CD4-positive, alpha-beta T cell treated with Interleukin-4 for 4 hours (primary cell): ENCODE data around the gene CCNQ.

Source experiments
- DNase-seq: peaks from one replicate; pipeline ENCODE4 v3.0.0-alpha.2; 2020

Gene CCNQ

DNA sequence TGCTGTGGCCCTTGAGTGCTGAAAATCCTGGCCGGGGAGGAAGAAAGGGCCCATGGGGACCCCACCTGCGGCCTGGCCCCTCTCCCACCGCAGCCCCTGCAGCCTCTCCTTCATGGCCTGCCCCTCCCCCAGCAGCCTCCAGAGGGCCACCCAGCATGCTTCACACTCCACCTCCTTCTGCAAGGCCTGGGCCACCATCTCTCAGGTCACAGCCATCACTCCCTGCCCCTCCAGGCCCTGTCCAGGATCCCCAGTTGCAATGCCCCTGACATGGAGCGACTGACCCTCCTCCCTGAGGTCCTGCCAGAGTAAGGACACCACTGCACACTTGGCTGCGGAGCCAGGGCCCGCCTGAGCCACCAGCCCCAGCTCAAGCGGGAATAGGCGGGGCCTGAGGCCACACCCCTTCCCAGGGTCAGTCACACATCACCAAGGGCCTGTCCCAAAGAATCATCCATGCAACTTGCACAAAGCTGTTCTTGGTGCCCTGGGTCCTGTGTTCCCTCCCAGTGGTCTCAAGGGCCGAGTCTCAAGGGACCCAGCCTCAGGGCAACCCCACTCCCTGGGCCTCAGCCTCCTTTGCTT, 32.9 kb downstream of the CCNQ start:
- no peak for DNase-seq

DNA sequence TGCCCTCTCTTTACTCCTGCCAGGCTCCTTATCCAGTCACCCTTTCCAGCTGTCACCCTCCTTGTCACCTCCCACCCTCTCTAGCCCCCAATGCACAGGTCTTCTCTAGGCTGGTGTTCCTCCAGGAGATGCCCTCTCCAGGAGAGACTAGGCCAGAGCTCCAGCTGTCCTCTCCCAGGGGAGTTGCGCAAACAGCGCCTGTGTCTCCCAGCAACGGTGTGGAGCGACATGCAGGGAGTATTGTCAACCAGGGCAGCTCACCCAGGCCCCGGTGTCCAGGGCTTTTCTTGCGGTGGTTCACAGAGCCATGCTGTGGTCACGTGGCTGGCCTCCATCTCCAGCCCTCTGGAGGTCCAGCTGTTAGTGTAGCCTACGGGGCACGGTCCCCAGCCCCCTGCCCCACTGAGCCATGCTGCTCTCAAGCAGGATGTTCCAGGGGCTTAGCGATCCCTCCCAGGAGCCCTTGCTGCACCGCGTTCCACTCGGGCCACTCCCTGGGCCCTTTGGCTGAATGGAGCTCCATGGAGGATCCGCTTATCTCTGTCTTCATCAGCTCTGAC, 34.8 kb downstream of the CCNQ start:
- no peak for DNase-seq

DNA sequence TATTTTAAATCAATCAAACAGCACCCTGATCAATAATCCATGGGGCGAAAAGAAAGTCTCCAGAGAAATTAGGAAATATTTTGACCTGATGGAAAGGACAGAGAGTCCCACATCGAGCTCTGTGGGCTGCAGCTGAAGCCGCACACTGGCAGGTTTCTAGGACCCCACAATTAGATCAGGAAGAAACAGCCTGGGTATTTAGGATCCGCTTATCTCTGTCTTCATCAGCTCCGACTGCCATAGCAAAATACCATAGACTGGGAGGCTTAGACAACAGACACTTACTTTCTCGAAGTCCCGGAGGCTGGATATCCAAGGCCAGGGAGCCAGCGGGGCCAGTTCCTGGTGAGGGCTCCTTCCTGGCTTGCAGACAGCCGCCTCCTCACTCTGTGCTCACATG, 36.4 kb downstream of the CCNQ start:
- DNase-seq = no peak

DNA sequence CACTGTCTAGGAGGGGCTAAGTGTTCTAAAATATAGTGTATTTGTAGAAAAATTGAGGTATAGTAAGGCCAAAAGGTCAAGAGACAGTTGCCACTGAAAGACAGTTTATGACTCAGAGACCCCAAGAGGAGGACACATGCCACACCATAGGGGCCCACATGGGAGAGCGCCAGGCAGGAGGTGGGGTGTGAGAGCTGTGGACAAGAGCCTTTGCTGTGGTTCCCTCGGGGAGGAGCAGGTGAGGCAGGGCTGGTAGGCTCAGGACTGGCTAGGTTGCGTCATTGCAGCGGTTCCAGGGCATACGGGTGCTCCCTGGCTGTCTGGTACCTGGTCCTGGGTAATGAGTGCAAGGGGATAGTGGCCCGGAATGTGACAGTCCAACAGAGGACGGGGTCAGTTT, 37.6 kb downstream of the CCNQ start:
- DNase-seq = no peak

DNA sequence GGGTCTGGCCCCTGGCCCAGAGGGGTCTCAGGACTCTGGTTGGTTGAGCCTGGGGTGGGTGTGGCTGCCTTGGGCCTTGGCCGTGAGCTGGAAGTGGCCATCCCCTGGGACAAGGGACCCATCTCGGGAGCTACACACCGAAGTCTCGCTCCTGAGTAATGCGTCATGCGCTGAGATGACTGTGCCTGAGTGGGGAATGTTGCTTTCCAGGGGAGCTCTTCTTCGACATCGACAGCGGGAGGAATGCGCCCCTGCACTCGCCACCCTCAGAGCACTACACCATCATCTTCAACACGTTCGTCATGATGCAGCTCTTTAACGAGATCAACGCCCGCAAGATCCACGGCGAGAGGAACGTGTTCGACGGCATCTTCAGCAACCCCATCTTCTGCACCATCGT, 38.5 kb downstream of the CCNQ start:
- DNase-seq = no peak

DNA sequence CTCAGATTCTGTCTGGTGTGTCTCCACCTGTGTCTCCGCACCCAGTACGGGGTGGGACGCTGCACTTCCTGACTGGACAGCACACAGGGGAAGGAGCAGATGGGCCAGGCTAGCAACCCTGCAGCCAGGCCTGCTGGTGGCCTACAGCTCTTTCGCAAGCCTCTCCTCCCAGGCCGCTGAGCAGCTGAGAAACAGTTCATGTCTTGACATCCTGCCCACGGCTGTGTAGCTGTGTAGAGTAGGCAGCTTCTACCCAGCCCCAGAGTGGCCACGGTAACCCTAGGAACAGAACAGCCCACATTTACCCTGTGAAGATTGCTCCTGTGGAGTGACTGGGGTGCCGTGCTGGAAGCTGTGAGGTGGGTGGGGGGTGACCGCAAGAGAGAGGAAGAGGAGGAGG, 38.9 kb downstream of the CCNQ start:
- no peak for DNase-seq

DNA sequence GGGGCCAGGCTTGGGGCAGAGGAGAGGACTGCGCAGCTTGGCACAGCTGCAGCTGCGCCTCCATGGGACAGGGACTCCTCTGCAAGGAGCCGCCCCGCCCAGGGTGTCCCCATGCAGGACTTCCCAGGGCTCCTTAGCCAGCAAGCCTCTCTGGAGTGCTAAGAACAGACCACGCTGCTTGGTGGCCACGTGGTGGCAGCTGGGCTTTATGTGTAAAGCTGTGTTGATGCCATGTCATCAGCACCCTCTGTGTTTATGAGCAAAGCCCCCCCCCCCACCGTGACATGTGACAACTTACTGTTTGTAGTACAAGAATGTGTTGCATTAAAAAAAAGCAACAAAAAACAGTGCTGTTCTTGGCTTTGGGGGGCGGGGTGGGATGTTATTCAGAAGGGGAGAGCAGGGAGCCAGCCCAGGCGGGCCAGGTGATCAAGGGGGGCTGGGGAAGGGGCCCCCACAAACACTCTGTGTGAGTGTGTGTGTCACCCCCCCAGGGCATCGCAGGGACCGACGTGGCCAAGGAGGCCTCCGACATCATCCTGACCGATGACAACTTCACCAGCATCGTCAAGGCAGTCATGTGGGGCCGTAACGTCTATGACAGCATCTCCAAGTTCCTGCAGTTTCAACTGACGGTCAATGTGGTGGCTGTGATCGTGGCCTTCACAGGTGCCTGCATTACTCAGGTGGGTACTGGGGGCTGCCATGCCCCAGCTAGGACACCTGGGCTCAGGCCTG, 41.2 kb downstream of the CCNQ start:
- DNase-seq = no peak

DNA sequence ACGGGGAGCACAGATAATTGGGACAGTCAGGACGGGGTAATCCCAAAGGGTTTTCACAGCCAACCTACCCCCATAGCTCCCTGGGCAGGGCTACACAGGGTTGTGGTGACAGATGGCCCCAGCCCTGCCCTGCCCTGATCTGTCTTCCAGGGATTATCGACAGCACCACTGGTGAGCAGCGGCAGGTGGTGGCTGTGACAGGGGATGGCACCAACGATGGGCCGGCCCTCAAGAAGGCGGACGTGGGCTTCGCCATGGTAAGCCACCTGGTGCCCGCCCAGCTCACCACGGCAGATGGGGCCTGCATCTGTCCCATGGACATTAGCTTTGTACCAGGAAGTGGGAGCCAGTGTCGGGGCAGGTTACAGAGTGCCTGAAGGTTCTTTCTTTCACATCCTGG, 42.2 kb downstream of the CCNQ start:
- no peak for DNase-seq

DNA sequence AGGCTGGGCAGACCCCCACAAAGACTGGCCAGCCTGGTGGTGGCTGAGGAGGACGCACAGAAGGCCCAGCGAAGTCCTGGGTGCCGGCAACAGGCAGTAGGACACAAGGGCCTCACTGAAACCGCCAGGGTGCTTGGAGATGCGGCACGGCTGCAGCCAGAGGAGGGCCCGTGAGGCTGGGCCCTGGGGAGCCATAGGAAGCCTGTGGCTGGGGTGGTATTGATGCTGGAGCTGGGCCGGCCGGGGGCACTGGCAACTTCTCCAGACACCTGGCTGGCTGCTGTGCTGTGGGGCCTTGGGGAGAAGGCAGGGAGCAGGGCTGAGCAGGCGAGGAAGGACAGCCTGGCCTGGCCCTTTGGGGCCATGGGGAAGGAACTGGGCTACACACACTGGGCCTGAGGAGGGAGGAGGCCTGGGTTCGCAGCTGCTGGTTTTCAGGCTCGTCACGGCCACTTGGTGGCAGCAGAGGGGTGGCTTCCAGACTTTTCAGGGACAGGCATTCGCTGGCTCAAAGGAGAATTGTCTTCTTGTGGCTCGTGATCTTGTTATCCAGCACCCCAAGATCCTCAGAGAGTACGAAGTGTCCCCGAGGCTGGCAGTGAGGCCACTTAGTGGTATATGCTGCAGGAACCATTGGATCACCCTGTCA, 44.3 kb downstream of the CCNQ start:
- peak; percentile 48 for DNase-seq

DNA sequence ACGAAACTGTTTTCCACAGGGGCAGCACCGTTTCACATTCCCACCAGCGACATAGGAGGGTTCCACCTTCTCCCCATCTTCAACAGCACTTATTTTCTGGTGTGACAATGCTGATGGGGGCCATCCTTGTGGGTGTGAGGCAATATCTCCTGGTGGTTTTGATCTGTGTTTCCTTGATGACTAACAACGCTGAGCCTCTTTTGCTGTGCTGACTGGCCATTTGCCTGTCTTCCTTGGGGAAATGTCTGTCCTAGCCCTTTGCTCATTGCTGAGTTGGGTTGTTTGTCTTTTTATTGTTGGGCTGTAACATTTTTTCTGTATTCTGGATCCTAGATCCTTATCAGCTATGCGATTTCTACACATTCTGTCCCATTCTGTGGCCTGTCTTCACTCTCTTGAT, 47.8 kb downstream of the CCNQ start:
- DNase-seq = no peak

DNA sequence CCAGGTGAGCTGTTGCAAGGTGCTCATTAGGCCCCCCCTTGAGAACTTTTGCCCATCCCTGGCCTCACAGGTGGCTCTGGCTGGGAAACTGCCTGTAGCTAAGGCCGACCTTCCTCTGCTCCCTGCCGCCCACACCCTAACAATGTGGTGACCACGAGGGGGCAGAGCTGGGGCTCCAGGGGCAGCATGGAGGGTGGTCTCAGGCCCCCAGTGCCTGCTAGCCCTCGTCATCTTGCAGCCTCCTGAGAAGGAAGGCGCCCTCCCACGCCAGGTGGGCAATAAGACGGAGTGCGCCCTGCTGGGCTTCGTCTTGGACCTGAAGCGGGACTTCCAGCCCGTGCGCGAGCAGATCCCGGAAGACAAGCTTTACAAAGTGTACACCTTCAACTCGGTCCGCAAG, 49.1 kb downstream of the CCNQ start:
- no peak for DNase-seq

DNA sequence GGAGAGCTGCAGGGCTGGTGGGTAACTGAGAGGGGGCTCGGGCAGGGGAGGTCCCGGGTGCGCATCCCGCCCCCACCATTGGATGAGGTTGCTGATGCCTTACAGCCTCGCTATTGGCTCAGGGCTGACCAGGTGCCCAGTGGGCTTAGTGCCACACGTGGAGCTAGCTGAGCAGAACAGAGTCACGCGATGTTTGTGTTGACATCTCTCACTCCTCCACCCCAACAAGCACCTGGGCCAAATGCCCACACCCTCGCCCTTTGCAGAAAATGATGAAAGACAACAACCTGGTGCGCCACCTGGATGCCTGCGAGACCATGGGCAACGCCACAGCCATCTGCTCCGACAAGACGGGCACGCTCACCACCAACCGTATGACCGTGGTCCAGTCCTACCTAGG, 49.7 kb downstream of the CCNQ start:
- no peak for DNase-seq

DNA sequence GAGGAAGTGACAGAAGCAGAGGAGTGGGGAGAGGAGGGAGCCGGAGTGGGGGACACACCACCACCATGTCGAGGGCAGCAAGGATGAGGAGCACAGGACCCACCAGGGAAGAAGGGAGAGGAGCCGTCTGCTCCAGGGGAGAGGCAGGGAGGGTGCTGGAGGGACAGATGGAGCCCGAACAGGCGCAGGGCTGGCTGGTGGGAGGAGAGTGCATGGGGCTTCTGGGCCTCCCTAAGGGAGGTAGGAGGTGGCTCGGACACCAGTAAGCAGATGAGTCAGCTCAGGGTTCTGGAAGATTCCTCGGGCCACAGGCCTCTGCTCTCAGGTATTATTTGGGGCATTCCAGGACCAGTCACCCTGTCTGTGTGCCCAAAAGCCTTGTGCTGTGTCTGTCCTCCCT, 51.7 kb downstream of the CCNQ start:
- DNase-seq = no peak

DNA sequence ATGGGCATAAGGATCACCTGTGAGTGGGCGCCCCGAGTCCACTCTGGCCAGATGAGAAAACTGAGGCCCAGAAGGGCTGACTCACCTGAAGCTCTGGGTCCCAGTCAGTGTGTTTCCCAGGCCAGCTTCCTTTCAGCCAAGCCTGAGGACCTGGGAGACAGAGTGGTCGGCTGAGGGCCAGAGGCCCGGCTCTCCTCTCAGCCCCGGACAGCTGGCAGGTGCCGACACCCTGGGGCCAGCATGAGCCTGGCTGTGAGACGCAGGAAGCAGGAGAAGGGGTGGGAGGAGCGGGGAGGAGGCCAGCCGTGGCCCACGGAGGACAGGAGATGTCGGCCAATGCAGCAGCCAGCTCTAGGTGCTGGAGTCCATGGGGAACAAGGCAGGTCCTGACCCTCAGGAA, 52.6 kb downstream of the CCNQ start:
- no peak for DNase-seq

DNA sequence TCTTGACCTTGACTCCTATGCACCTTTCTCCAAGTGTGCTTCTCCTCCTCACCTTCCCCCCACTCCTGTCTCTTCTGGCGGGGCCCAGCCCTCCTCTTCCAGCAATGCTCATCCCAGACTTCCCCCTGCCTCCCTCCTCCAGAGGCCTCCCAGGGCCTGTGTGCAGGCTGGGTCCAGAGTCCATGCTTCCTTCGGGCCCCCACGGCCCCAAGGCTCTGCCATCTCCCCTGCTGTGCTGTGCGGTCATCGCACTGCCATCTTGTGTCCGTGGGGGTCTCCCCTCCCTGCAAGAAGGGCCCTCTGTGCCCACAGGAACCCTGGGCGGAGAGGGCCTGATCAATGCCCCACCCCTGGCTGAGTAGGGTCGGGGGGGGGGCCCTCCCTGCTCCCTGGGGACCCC, 54.2 kb downstream of the CCNQ start:
- no peak for DNase-seq

DNA sequence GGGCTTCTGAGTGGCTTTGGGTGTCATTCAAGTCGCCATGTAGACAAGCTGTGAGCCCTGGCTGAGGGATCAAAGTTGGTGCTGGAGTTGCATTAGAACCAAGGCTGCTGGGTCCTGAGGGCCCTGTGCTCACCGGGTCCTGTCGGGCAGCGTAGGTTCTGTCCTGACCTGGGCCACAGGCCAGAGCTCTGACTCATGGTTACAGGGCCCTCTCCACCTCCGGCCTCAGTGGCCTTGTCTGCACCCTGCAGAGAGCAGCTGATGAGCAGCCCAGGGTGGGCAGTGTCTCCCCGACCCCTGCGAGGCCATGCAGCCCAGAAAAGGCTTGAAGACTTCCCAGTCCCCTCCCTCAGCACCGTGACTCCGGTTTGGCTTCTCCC, 59.0 kb downstream of the CCNQ start:
- DNase-seq = no peak

DNA sequence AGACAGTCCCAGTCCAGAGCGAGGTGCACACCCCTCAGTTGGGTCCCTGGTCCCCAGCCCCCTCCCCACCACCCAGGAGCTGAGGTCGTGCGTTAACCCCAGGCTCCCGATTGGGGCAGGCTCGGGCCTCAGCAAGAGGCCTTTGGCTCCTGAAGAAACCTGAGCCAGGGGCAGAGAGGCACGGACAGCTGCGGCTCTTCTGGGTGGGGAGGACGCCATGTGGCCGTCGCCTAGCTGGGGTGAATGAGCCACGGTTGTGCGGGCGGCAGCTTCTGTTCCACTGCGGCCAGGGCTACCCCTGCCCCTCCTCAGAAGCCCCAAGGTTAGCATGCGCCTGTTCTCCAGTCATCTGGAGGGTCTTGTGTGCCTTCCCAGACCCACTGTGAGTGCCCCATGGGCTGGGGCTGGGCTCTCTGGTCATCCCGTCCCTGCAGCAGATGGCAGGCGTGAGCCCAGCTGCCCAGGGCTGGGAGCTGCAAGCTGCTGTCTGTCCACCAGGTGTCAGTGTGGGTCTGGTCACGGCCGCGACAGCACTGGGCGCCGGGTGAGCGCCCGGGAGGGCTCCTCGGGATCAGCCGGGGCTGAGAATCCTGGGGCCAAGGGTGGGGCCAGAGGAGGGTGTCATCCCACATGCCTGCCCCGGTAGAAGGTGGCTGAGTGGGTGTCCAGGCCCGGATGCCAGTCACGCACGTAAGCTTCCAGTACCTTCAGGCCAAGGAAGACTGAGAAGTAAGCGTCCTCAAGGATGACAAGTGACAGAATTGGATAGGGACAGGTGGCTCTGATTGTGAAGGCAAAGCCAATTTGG, 59.6 kb downstream of the CCNQ start:
- DNase-seq = peak; percentile 39

DNA sequence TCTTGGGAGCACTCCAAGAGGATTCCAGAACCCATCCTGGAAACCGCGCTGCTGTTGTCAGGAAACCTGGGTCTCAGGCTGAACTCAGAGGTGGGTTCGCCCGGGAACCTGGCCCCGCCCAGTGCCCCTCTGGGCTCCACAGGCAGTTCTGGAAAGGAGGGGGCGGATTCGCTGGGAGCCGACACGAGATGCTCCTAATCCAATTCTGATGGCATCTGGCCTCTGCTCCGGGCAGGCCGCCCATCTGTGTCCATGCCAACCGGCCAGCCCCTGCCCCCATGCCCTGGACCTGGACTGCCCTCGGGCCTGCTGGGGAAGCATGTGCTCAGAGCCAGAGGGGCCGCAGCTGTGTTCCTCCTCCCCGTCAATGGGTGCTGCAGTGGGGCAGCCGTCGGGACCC, 60.5 kb downstream of the CCNQ start:
- no peak for DNase-seq
